ENCODE measurements around the gene CCL27. TPM values are rescaled to one million over a fixed set of nuclear protein-coding genes. Genes with fewer than 3 reads are reported as not detected.

Gene CCL27
- total and polyA plus RNA-seq, 10 of the 15 experiments (the other 5 are each of a cell fraction or from before 2014, with no cell fraction given), result 0.45 TPM; not detected in 9

DNA sequence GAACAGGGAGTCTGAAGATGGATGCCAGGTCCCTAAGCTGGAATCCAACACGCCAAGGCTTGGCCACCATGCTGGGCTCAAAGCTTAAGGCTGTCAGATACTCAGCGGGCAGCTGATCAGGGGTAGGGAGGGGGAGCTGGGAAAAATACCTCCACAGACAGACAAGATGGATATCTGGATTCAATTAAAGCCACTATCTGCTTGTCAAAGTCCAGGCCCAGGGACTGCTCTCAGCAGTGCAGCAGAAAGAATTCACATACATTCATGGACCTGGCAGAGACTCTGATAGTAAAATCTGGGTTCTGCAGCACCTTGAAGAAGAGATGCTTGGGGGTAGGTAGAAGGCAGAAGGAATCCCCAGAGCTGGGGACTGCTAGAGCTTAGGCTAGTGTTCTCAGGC lies 47.3 kb downstream of the CCL27 start (continued):
- TF ChIP-seq, protein P1, sequence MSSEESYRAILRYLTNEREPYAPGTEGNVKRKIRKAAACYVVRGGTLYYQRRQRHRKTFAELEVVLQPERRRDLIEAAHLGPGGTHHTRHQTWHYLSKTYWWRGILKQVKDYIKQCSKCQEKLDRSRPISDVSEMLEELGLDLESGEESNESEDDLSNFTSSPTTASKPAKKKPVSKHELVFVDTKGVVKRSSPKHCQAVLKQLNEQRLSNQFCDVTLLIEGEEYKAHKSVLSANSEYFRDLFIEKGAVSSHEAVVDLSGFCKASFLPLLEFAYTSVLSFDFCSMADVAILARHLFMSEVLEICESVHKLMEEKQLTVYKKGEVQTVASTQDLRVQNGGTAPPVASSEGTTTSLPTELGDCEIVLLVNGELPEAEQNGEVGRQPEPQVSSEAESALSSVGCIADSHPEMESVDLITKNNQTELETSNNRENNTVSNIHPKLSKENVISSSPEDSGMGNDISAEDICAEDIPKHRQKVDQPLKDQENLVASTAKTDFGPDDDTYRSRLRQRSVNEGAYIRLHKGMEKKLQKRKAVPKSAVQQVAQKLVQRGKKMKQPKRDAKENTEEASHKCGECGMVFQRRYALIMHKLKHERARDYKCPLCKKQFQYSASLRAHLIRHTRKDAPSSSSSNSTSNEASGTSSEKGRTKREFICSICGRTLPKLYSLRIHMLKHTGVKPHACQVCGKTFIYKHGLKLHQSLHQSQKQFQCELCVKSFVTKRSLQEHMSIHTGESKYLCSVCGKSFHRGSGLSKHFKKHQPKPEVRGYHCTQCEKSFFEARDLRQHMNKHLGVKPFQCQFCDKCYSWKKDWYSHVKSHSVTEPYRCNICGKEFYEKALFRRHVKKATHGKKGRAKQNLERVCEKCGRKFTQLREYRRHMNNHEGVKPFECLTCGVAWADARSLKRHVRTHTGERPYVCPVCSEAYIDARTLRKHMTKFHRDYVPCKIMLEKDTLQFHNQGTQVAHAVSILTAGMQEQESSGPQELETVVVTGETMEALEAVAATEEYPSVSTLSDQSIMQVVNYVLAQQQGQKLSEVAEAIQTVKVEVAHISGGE (CRISPR knock-in tag; IDR thresholded peaks at IDR 0.05), result no peak
- TF ChIP-seq HDGF (IDR thresholded peaks at IDR 0.05) (no peak), CUX1 (IDR thresholded peaks at IDR 0.05; ENCODE audit: insufficient replicate concordance, low read depth, low read length) (no peak)
